ENCODE measurements around the gene OR2K2. TPM values are rescaled to one million over a fixed set of nuclear protein-coding genes. Genes with fewer than 3 reads are reported as not detected.
A peak's percentile ranks its signal among the peaks of the same experiment; 100 is the strongest.
"Not testable (repeated sequence)": the region's sequence is repeated elsewhere in the genome, so short reads cannot be mapped to it uniquely, and the experiment has no call there.

OR2K2 gene
- total RNA-seq, 1 donor: 0.18 TPM

- DNase-seq (ENCODE audit: low read depth): no peak
Measured at GRCh38 chr9:111320631-111321030, 9.4 kb downstream of the OR2K2 start.

GRCh38 chr9:111316796-111317195 is 13.2 kb downstream of the OR2K2 start:
- no peak overlapping the region for H3K4me3 ChIP-seq (ENCODE audit: low read depth, low read length)
- DNase-seq (ENCODE audit: low read depth): peak; percentile 27
- no peak for TF ChIP-seq CTCF (IDR thresholded peaks at IDR 0.05; ENCODE audit: insufficient read depth, low read length)

More at GRCh38 chr9:111320631-111321030, 9.4 kb downstream of the OR2K2 start:
- no peak for TF ChIP-seq CTCF (IDR thresholded peaks at IDR 0.05; ENCODE audit: insufficient read depth, low read length)
- H3K4me3 ChIP-seq (ENCODE audit: low read depth, low read length): no peak overlapping the region

GRCh38 chr9:111305914-111306313 is 24.1 kb downstream of the OR2K2 start:
- no peak overlapping the region for H3K4me3 ChIP-seq (ENCODE audit: low read depth, low read length)
- no peak for DNase-seq (ENCODE audit: low read depth)
- no peak for TF ChIP-seq CTCF (IDR thresholded peaks at IDR 0.05; ENCODE audit: insufficient read depth, low read length)

- not testable (repeated sequence) for DNase-seq (ENCODE audit: low read depth); H3K4me3 ChIP-seq (ENCODE audit: low read depth, low read length)
Measured at GRCh38 chr9:111304000-111304399, 26.0 kb downstream of the OR2K2 start.

GRCh38 chr9:111301195-111301594 is 28.8 kb downstream of the OR2K2 start:
- peak; percentile 76 for DNase-seq (ENCODE audit: low read depth)
- TF ChIP-seq CTCF (IDR thresholded peaks at IDR 0.05; ENCODE audit: insufficient read depth, low read length): no peak
- no peak overlapping the region for H3K4me3 ChIP-seq (ENCODE audit: low read depth, low read length)

- TF ChIP-seq CTCF (IDR thresholded peaks at IDR 0.05; ENCODE audit: insufficient read depth, low read length): peak; percentile 10
- no peak overlapping the region for H3K4me3 ChIP-seq (ENCODE audit: low read depth, low read length)
- peak; percentile 56 for DNase-seq (ENCODE audit: low read depth)
Measured at GRCh38 chr9:111300140-111300735, 29.8 kb downstream of the OR2K2 start.

- H3K4me3 ChIP-seq (ENCODE audit: low read depth, low read length); DNase-seq (ENCODE audit: low read depth): not testable (repeated sequence)
Measured at GRCh38 chr9:111299599-111299966, 30.4 kb downstream of the OR2K2 start.

Measured in fibroblast of the aortic adventitia (primary cell).